PC-9 (cell line): ENCODE results near the gene SMCO1. TPM values are rescaled to one million over a fixed set of nuclear protein-coding genes. Genes with fewer than 3 reads are reported as not detected.
A peak's percentile ranks its signal among the peaks of the same experiment; 100 is the strongest.

Source experiments
- BruUV-seq: library from RNA; stranded (reverse); fragments of 400-500 nt; replicated peaks from 2 replicates; lab custom pipeline; 2021; lab: Mats Ljungman, UMichigan
- CTCF ChIA-PET: fragments of 300-600 bp; sonication (Branson Sonifier 250); formaldehyde crosslinking; loops from one replicate; lab custom pipeline; 2022; ENCODE audit warnings: antibody characterized with exemption; lab: Charles Lee
- POLR2A ChIA-PET: fragments of 300-600 bp; sonication (Branson Sonifier 250); formaldehyde crosslinking; loops from one replicate; lab custom pipeline; 2022; ENCODE audit warnings: antibody characterized with exemption; ENCODE audit not compliant: unreplicated experiment; lab: Charles Lee
- DNase-seq, 2 experiments: peaks; one replicate each; pipeline versions ENCODE4 v3.0.0 to v3.0.0-alpha.2; 2015 to 2022; ENCODE audit warnings: mixed read lengths in 1 of 2
- H2AFZ ChIP-seq: fragments of 200-600 bp; sonication (generic); 2 replicates; pipeline ENCODE4 v1.8.1; 2017; ENCODE audit warnings: antibody characterized with exemption
- H3F3A ChIP-seq: fragments of 200-600 bp; sonication (generic); 2 replicates; pipeline ENCODE4 v1.8.1; 2017; ENCODE audit warnings: antibody characterized with exemption, mild to moderate bottlenecking, low read depth; ENCODE audit not compliant: insufficient read depth
- H3K27ac ChIP-seq: fragments of 200-600 bp; sonication (generic); 2 replicates; pipeline ENCODE4 v1.6.1; 2016; ENCODE audit warnings: mixed run types
- H3K27me3 ChIP-seq: fragments of 200-600 bp; sonication (generic); 2 replicates; pipeline ENCODE4 v1.6.1; 2016; ENCODE audit warnings: low read depth, mixed run types; ENCODE audit not compliant: insufficient read depth
- H3K36me3 ChIP-seq: fragments of 200-600 bp; sonication (generic); 2 replicates; pipeline ENCODE4 v1.6.1; 2016; ENCODE audit warnings: low read depth, mixed run types
- H3K4me1 ChIP-seq: fragments of 200-600 bp; sonication (generic); replicated peaks from 2 replicates; pipeline ENCODE4 v1.6.1; 2016; ENCODE audit warnings: mixed run types; ENCODE audit not compliant: insufficient read depth
- H3K4me2 ChIP-seq: fragments of 200-600 bp; sonication (generic); 2 replicates; pipeline ENCODE4 v1.6.1; 2017; ENCODE audit warnings: mixed run types
- H3K4me3 ChIP-seq: fragments of 200-600 bp; sonication (generic); 2 replicates; pipeline ENCODE4 v1.6.1; 2016; ENCODE audit warnings: mixed run types
- H3K79me2 ChIP-seq: fragments of 200-600 bp; sonication (generic); 2 replicates; pipeline ENCODE4 v1.6.1; 2017; ENCODE audit warnings: low read depth, mixed run types
- H3K9me2 ChIP-seq: fragments of 200-600 bp; sonication (generic); 2 replicates; pipeline ENCODE4 v1.8.1; 2017; ENCODE audit warnings: mild to moderate bottlenecking; ENCODE audit not compliant: insufficient read depth
- H3K9me3 ChIP-seq: fragments of 200-600 bp; sonication (generic); 2 replicates; pipeline ENCODE4 v1.8.1; 2016; ENCODE audit warnings: low read depth; ENCODE audit not compliant: insufficient read depth
- H4K20me1 ChIP-seq: fragments of 200-600 bp; sonication (generic); 2 replicates; pipeline ENCODE4 v1.8.1; 2017; ENCODE audit not compliant: insufficient read depth
- CTCF ChIP-seq: fragments of 200-600 bp; sonication (generic); conservative IDR thresholded peaks from 2 replicates; pipeline ENCODE4 v1.6.1; 2017; ENCODE audit warnings: mixed run types, antibody characterized with exemption, mild to moderate bottlenecking, moderate library complexity
- EZH2 ChIP-seq: fragments of 200-600 bp; sonication (generic); IDR thresholded peaks from 2 replicates; pipeline ENCODE4 v1.8.0; 2017; ENCODE audit warnings: antibody characterized with exemption, low read depth
- intact Hi-C: fragments of 100-400 bp; cut with micrococcal nuclease; formaldehyde crosslinking; loops from one replicate; pipeline ENCODE4 v1.10.0; 2022; ENCODE audit not compliant: unreplicated experiment
- total RNA-seq: library from RNA; stranded (reverse); gene quantifications from 2 replicates; pipeline ENCODE4 v1.2.3, GENCODE V29; 2021

The SMCO1 gene
- total RNA-seq, 1 experiment from 2014 or later, result not detected

DNA sequence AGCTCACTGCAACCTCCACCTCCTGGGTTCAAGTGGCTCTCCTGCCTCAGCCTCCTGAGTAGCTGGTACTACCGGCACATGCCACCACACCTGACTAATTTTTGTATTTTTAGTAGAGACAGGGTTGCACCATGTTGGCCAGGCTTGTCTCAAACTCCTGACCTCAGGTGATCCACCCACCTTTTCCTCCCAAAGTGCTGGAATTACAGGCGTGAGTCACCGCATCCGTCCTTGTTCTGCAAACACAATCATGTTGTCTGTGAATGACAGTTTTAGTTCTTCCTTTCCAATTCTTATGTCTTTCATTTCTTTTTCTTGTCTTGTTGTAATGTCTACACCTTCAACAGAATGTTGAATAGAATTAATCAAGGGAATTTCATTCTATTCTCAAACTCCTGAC is 16.3 kb upstream of the SMCO1 start:
- Histone ChIP-seq H3K9me2 (no peaks in the 10 kb centered on the region), H3K27ac (no peak overlapping the region), H3F3A (peaks cover 7% of the 10 kb centered on the region; the same call in 1 of the 2 replicates), H3K79me2 (no peaks in the 10 kb centered on the region), H2AFZ (no peak overlapping the region), H3K36me3 (no peaks in the 10 kb centered on the region), H3K4me1 (no peaks in the 10 kb centered on the region), H3K27me3 (no peaks in the 10 kb centered on the region), H3K4me2 (no peak overlapping the region), H4K20me1 (no peaks in the 10 kb centered on the region), H3K4me3 (no peak overlapping the region), H3K9me3 (0 out of 2 replicates have a peak, but pooled peaks cover 4% of the 10 kb centered on the region)
- CTCF ChIA-PET, result no interaction called here
- BruUV-seq, result no TSS peak
- POLR2A ChIA-PET, result no interaction called here
- TF ChIP-seq CTCF (no peak), EZH2 (no peak)
- intact Hi-C loops, result loop anchor here (10.0 kb wide), 1 partner anchor 263 kb away; no protein-coding TSS in a partner anchor
- no peak for DNase-seq

DNA sequence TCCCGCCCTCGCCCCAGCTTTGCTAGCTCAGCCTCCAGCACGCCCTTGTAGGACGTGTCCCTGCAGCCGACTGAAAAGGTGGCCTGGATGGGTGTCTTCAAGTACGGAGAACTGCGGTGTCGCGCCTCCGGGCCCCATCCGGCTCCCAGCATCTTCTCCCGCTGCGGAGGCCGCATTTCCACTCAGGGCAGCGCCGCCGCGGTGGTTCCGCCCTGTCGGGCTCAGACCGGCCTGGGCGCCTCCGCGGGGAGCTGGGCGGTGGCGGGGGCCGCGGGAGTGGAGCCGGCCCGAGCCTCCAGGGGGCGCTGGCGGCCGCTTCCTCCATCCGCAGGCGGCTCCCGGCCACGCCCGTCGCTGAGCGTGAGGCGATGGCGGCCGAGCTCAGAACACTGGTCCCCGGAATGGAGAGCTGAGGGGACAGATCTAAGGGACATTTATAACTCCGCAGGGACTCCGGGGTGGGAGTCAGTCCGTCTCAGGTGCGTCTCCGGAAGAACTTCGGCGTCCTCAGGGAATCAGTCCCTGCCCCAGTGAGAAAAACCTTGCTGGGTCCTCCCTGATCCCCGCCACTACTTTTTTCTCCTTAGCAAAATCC is 13.6 kb upstream of the SMCO1 start:
- H3K36me3 ChIP-seq, result no peaks in the 10 kb centered on the region
- H3K9me2 ChIP-seq, result no peaks in the 10 kb centered on the region
- no TSS peak for BruUV-seq
- POLR2A ChIA-PET, result interaction anchor here (0.5 to 0.7 kb wide), 4 partner anchors 179 to 1546 kb away, joined by 3 to 4 read pairs (median 3); no protein-coding TSS in a partner anchor
- TF ChIP-seq CTCF, result peak; percentile 89
- TF ChIP-seq EZH2, result no peak
- peak overlapping the region; percentile 86 for H2AFZ ChIP-seq
- peak overlapping the region; percentile 66 for H3K4me3 ChIP-seq
- H3K4me1 ChIP-seq, result no peaks in the 10 kb centered on the region
- intact Hi-C loops, result loop anchor here (1.0 to 10.0 kb wide), 5 partner anchors 25 to 656 kb away; partner anchors contain the start of genes FBXO45, NCBP2, RNF168 and WDR53
- no peaks in the 10 kb centered on the region for H4K20me1 ChIP-seq
- no peaks in the 10 kb centered on the region for H3K27me3 ChIP-seq
- CTCF ChIA-PET, result interaction anchor here (0.5 to 1.3 kb wide), 14 partner anchors 10 to 628 kb away, joined by 3 to 6 read pairs (median 3); no protein-coding TSS in a partner anchor
- DNase-seq, result peak; percentile 59 to 93
- H3K79me2 ChIP-seq, result no peaks in the 10 kb centered on the region
- H3K4me2 ChIP-seq, result peak overlapping the region; percentile 98
- H3F3A ChIP-seq, result peaks cover 3% of the 10 kb centered on the region; the same call in 1 of the 2 replicates
- H3K9me3 ChIP-seq, result 0 out of 2 replicates have a peak, but pooled peaks cover 4% of the 10 kb centered on the region
- no peak overlapping the region for H3K27ac ChIP-seq

- Histone ChIP-seq H3K79me2 (no peaks in the 10 kb centered on the region), H3K4me2 (no peak overlapping the region), H3K27me3 (no peaks in the 10 kb centered on the region), H3K9me2 (no peaks in the 10 kb centered on the region), H3F3A (peaks cover 1% of the 10 kb centered on the region; the same call in 1 of the 2 replicates), H3K9me3 (peaks cover 1% of the 10 kb centered on the region; the same call in 1 of the 2 replicates), H3K36me3 (no peaks in the 10 kb centered on the region), H3K4me3 (no peak overlapping the region), H4K20me1 (no peaks in the 10 kb centered on the region), H3K4me1 (no peaks in the 10 kb centered on the region), H3K27ac (no peak overlapping the region), H2AFZ (no peak overlapping the region)
- intact Hi-C loops, result loop anchor here (10.0 kb wide), 2 partner anchors 420 to 660 kb away; partner anchors contain the start of gene NCBP2
- no TSS peak for BruUV-seq
- ChIA-PET POLR2A (interaction anchor here (0.6 kb wide), 1 partner anchor 564 kb away, joined by 20 read pairs; no protein-coding TSS in a partner anchor), CTCF (interaction anchor here (0.5 to 0.8 kb wide), 2 partner anchors 47 to 84 kb away, joined by 3 to 4 read pairs; no protein-coding TSS in a partner anchor)
- no peak for DNase-seq
- TF ChIP-seq CTCF, result no peak
- TF ChIP-seq EZH2, result no peak
Observed at GRCh38 chr3:196525141-196525540, 10.0 kb upstream of the SMCO1 start.
